ENCODE measurements around the gene POLA1.

The POLA1 gene

GRCh38 chrX:25001808-25002660 lies 308.3 kb downstream of the POLA1 start:
- TF ChIP-seq CTCF (IDR thresholded peaks at IDR 0.05; ENCODE audit: low read depth, low read length) = no peak
- DNase-seq (ENCODE audit: extremely low read depth, low read depth) = no peak

- TF ChIP-seq CTCF (IDR thresholded peaks at IDR 0.05; ENCODE audit: low read depth, low read length) = no peak
- DNase-seq (ENCODE audit: extremely low read depth, low read depth) = no peak
Observed at GRCh38 chrX:25002661-25003020, 308.9 kb downstream of the POLA1 start.

- no peak for TF ChIP-seq CTCF (IDR thresholded peaks at IDR 0.05; ENCODE audit: low read depth, low read length)
- no peak for DNase-seq (ENCODE audit: extremely low read depth, low read depth)
Observed at GRCh38 chrX:25003066-25003849, 309.5 kb downstream of the POLA1 start.

- TF ChIP-seq CTCF (IDR thresholded peaks at IDR 0.05; ENCODE audit: low read depth, low read length) = no peak
Observed at GRCh38 chrX:25004040-25004439, 310.3 kb downstream of the POLA1 start.

GRCh38 chrX:25004485-25005032 lies 310.8 kb downstream of the POLA1 start:
- TF ChIP-seq CTCF (IDR thresholded peaks at IDR 0.05; ENCODE audit: low read depth, low read length) = no peak
- no peak for DNase-seq (ENCODE audit: extremely low read depth, low read depth)

More at GRCh38 chrX:25004040-25004439, 310.3 kb downstream of the POLA1 start:
- DNase-seq (ENCODE audit: extremely low read depth, low read depth) = no peak

- no peak for TF ChIP-seq CTCF (IDR thresholded peaks at IDR 0.05; ENCODE audit: low read depth, low read length)
- DNase-seq (ENCODE audit: extremely low read depth, low read depth) = no peak
Observed at GRCh38 chrX:25005034-25005381, 311.3 kb downstream of the POLA1 start.

Data from AG09319 (cell line).